ENCODE measurements around the gene SLC26A1.

Gene SLC26A1

DNA sequence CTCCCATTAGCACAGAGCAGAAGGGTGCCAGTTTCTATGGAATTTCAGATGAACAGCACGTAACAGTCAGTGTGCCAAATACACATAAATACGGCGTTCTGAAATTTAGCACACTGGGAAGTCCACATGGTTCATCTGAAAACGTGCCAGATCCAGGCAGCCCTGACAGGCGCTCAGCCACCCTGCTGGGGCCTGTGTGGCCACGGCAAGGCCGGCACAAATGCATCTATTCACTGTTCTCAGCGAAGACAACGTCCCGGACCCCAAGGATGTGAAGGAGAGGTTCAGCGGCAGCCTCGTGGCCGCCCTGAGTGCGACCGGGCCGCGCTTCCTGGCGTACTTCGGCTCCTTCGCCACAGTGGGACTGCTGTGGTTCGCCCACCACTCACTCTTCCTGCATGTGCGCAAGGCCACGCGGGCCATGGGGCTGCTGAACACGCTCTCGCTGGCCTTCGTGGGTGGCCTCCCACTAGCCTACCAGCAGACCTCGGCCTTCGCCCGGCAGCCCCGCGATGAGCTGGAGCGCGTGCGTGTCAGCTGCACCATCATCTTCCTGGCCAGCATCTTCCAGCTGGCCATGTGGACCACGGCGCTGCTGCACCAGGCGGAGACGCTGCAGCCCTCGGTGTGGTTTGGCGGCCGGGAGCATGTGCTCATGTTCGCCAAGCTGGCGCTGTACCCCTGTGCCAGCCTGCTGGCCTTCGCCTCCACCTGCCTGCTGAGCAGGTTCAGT is 35.5 kb downstream of the SLC26A1 start:
- Histone ChIP-seq H3K27ac (no peak overlapping the region), H3K9me3 (ENCODE audit: severe bottlenecking) (no peaks in the 10 kb centered on the region), H3K4me3 (ENCODE audit: low read depth, low read length) (no peak overlapping the region), H3K36me3 (peaks cover 16% of the 10 kb centered on the region), H3K27me3 (ENCODE audit: insufficient read depth, low read depth, severe bottlenecking) (no peaks in the 10 kb centered on the region)
- no peak for DNase-seq
- TF ChIP-seq, protein P1, sequence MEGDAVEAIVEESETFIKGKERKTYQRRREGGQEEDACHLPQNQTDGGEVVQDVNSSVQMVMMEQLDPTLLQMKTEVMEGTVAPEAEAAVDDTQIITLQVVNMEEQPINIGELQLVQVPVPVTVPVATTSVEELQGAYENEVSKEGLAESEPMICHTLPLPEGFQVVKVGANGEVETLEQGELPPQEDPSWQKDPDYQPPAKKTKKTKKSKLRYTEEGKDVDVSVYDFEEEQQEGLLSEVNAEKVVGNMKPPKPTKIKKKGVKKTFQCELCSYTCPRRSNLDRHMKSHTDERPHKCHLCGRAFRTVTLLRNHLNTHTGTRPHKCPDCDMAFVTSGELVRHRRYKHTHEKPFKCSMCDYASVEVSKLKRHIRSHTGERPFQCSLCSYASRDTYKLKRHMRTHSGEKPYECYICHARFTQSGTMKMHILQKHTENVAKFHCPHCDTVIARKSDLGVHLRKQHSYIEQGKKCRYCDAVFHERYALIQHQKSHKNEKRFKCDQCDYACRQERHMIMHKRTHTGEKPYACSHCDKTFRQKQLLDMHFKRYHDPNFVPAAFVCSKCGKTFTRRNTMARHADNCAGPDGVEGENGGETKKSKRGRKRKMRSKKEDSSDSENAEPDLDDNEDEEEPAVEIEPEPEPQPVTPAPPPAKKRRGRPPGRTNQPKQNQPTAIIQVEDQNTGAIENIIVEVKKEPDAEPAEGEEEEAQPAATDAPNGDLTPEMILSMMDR (IDR thresholded peaks at IDR 0.05; ENCODE audit: low read depth, low read length), result no peak

- peaks cover 16% of the 10 kb centered on the region for H3K36me3 ChIP-seq
- no peak for DNase-seq
- no peak overlapping the region for H3K4me3 ChIP-seq (ENCODE audit: low read depth, low read length)
- no peaks in the 10 kb centered on the region for H3K9me3 ChIP-seq (ENCODE audit: severe bottlenecking)
- TF ChIP-seq, protein P1 (IDR thresholded peaks at IDR 0.05; ENCODE audit: low read depth, low read length), result no peak
- H3K27ac ChIP-seq, result no peak overlapping the region
- H3K27me3 ChIP-seq (ENCODE audit: insufficient read depth, low read depth, severe bottlenecking), result no peaks in the 10 kb centered on the region
Observed at GRCh38 chr4:957231-957580, 36.0 kb downstream of the SLC26A1 start.

GRCh38 chr4:956531-957230 is 36.5 kb downstream of the SLC26A1 start:
- Histone ChIP-seq H3K27me3 (ENCODE audit: insufficient read depth, low read depth, severe bottlenecking) (no peaks in the 10 kb centered on the region), H3K27ac (no peak overlapping the region), H3K9me3 (ENCODE audit: severe bottlenecking) (no peaks in the 10 kb centered on the region), H3K4me3 (ENCODE audit: low read depth, low read length) (no peak overlapping the region), H3K36me3 (peaks cover 14% of the 10 kb centered on the region)
- TF ChIP-seq, protein P1 (IDR thresholded peaks at IDR 0.05; ENCODE audit: low read depth, low read length), result no peak
- DNase-seq, result no peak

DNA sequence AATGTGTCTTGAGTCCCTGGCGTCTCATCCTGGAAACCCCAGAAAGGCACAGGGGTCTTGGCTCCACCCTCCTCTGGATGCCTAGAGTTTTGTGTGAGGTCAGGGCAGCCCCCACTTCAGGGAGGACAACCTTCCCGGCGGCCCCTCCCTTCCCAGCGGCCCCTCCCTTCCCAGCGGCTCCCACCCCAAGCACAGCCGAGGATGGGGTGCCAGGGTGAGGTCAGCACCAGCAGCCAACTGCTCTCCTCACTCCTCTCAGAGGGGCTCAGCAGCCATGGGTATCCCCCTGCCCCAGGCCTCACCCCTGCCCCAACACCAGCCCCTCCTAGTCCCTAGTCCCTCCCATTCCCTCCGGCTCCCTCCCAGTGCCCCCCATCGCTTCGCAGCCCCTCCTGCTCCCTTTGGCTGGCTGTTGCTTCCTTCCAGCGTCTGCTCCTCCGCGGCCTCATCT is 37.2 kb downstream of the SLC26A1 start:
- Histone ChIP-seq H3K27me3 (ENCODE audit: insufficient read depth, low read depth, severe bottlenecking) (no peaks in the 10 kb centered on the region), H3K4me3 (ENCODE audit: low read depth, low read length) (no peak overlapping the region), H3K9me3 (ENCODE audit: severe bottlenecking) (no peaks in the 10 kb centered on the region), H3K36me3 (peaks cover 10% of the 10 kb centered on the region), H3K27ac (no peak overlapping the region)
- TF ChIP-seq, protein P1 (IDR thresholded peaks at IDR 0.05; ENCODE audit: low read depth, low read length), result no peak
- peak; percentile 9 for DNase-seq

DNA sequence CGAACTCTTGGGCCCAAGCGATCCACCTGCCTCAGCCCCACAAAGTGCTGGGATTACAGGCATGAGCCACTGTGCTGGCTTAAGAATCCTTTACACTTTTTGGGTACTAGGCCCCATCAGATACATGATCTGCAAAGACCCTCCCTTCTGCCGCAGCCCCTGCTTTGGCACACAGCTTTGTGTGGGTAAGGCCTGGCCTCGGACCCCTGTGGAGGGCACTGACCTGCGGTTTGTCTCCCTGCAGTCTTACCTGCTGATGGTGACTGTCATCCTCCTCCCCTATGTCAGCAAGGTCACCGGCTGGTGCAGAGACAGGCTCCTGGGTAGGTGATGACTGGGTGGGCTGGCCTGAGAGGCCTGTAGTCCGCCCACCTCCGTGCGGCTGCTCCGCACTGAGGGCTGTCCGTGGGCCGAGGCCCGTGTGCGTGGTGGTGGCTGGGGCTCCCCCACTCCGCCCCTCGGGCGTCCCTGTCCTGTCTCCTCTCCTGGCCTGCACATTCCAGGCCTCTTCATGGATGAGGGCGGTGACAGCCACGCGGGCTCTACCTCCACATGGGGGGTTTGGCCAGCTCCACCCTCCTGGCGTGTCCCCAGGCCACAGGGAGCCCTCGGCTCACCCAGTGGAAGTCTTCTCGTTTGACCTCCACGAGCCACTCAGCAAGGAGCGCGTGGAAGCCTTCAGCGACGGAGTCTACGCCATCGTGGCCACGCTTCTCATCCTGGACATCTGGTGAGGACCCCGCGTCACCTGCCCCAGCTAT is 37.9 kb downstream of the SLC26A1 start:
- DNase-seq, result no peak
- H3K27me3 ChIP-seq (ENCODE audit: insufficient read depth, low read depth, severe bottlenecking), result no peaks in the 10 kb centered on the region
- TF ChIP-seq, protein P1 (IDR thresholded peaks at IDR 0.05; ENCODE audit: low read depth, low read length), result no peak
- H3K4me3 ChIP-seq (ENCODE audit: low read depth, low read length), result no peak overlapping the region
- H3K9me3 ChIP-seq (ENCODE audit: severe bottlenecking), result no peaks in the 10 kb centered on the region
- H3K36me3 ChIP-seq, result peaks cover 10% of the 10 kb centered on the region
- H3K27ac ChIP-seq, result no peak overlapping the region

All from WERI-Rb-1 (cell line).